SU-DHL-6 (cell line): ENCODE measurements around the gene HSD17B7.

Source experiments
- H2AFZ ChIP-seq: fragments of 200-600 bp; sonication (generic); 2 replicates; pipeline ENCODE4 v1.6.1; 2014; ENCODE audit warnings: low read depth, mild to moderate bottlenecking, moderate library complexity, mixed read lengths, antibody characterized with exemption, low read length; ENCODE audit not compliant: severe bottlenecking
- H3F3A ChIP-seq: fragments of 200-600 bp; shearing (Covaris generic); 2 replicates; pipeline ENCODE4 v1.6.0; 2016; ENCODE audit warnings: antibody characterized with exemption, mild to moderate bottlenecking; ENCODE audit not compliant: insufficient read depth
- H3K27ac ChIP-seq: fragments of 200-600 bp; sonication (generic); 2 replicates; pipeline ENCODE4 v1.5.1; 2016; ENCODE audit warnings: low read depth, mild to moderate bottlenecking, low read length, moderate library complexity, mixed read lengths
- H3K27me3 ChIP-seq: fragments of 200-600 bp; sonication (generic), shearing (Covaris generic); 2 replicates; pipeline ENCODE4 v1.6.0; 2014; ENCODE audit warnings: mild to moderate bottlenecking, low read length
- H3K36me3 ChIP-seq: fragments of 200-600 bp; sonication (generic); 2 replicates; pipeline ENCODE4 v1.6.1; 2014; ENCODE audit warnings: mild to moderate bottlenecking, low read length, mixed read lengths
- H3K4me2 ChIP-seq: fragments of 300-600, 200-600 bp; shearing (Covaris generic), sonication (generic); 2 replicates; pipeline ENCODE4 v1.6.0; 2014; ENCODE audit warnings: low read length, low read depth, mild to moderate bottlenecking; ENCODE audit not compliant: poor library complexity, severe bottlenecking
- H3K4me3 ChIP-seq: fragments of 200-600 bp; sonication (generic); 2 replicates; pipeline ENCODE4 v1.5.1; 2014; ENCODE audit warnings: antibody characterized with exemption, low read length, mild to moderate bottlenecking, mixed read lengths; ENCODE audit not compliant: insufficient read depth, poor library complexity, severe bottlenecking
- H3K79me2 ChIP-seq: fragments of 200-600 bp; sonication (generic); 2 replicates; pipeline ENCODE4 v1.6.1; 2014; ENCODE audit warnings: mild to moderate bottlenecking, low read length, moderate library complexity; ENCODE audit not compliant: insufficient read depth
- H3K9ac ChIP-seq: fragments of 200-600 bp; sonication (generic); 2 replicates; pipeline ENCODE4 v1.7.0; 2014; ENCODE audit warnings: mild to moderate bottlenecking, low read length
- H3K9me2 ChIP-seq: fragments of 200-600 bp; sonication (generic); replicated peaks from 2 replicates; pipeline ENCODE4 v1.6.1; 2014; ENCODE audit warnings: low read length; ENCODE audit not compliant: insufficient read depth
- H3K9me3 ChIP-seq: fragments of 200-600 bp; sonication (generic); 2 replicates; pipeline ENCODE4 v1.6.1; 2014; ENCODE audit warnings: low read length, mixed read lengths; ENCODE audit not compliant: insufficient read depth
- H4K20me1 ChIP-seq: fragments of 200-600 bp; sonication (generic); 2 replicates; pipeline ENCODE4 v1.6.1; 2014; ENCODE audit warnings: low read depth, mild to moderate bottlenecking, antibody characterized with exemption, low read length, moderate library complexity, mixed read lengths
- EZH2phosphoT487 ChIP-seq: fragments of 200-600 bp; sonication (generic), shearing (Covaris generic); conservative IDR thresholded peaks from 2 replicates; pipeline ENCODE4 v1.6.1; 2018; ENCODE audit warnings: mild to moderate bottlenecking, antibody characterized with exemption, low read length, moderate library complexity, mixed read lengths
- TF ChIP-seq, protein P1 (sequence below): fragments of 200-600 bp; sonication (generic); IDR thresholded peaks from one replicate; pipeline ENCODE4 v1.5.1; 2017; ENCODE audit warnings: antibody characterized with exemption, mild to moderate bottlenecking, low read length, moderate library complexity; ENCODE audit not compliant: insufficient read depth, poor library complexity, severe bottlenecking

Gene HSD17B7

DNA sequence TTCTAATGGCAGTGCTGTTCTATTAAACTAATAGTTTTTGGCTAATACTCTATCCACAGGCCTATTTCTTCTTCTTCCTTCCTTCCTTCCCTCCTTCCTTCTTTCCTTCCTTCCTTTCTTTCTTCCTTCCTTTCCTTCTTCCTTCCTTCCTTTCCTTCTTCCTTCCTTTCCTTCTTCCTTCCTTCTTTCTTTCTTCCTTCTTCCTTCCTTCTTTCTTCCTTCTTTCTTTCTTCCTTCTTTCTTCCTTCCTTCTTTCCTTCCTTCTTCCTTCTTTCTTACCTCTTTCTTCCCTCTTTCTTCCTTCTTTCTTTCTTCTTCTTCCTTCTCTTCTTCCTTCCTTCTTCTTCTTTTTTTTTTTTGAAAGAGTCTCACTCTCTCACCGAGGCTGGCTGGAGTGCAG is 38.8 kb downstream of the HSD17B7 start:
- H3K27me3 ChIP-seq, result no peaks in the 10 kb centered on the region
- no peaks in the 10 kb centered on the region; the same call in 1 of the 2 replicates for H3K9me2 ChIP-seq
- H3K27ac ChIP-seq, result no peak overlapping the region
- no peaks in the 10 kb centered on the region for H3K79me2 ChIP-seq
- H4K20me1 ChIP-seq, result no peaks in the 10 kb centered on the region
- H3K36me3 ChIP-seq, result no peaks in the 10 kb centered on the region
- H2AFZ ChIP-seq, result no peak overlapping the region
- H3K4me3 ChIP-seq, result no peak overlapping the region
- H3K9me3 ChIP-seq, result no peaks in the 10 kb centered on the region
- H3F3A ChIP-seq, result no peaks in the 10 kb centered on the region
- no peak overlapping the region for H3K4me2 ChIP-seq
- TF ChIP-seq, protein P1, sequence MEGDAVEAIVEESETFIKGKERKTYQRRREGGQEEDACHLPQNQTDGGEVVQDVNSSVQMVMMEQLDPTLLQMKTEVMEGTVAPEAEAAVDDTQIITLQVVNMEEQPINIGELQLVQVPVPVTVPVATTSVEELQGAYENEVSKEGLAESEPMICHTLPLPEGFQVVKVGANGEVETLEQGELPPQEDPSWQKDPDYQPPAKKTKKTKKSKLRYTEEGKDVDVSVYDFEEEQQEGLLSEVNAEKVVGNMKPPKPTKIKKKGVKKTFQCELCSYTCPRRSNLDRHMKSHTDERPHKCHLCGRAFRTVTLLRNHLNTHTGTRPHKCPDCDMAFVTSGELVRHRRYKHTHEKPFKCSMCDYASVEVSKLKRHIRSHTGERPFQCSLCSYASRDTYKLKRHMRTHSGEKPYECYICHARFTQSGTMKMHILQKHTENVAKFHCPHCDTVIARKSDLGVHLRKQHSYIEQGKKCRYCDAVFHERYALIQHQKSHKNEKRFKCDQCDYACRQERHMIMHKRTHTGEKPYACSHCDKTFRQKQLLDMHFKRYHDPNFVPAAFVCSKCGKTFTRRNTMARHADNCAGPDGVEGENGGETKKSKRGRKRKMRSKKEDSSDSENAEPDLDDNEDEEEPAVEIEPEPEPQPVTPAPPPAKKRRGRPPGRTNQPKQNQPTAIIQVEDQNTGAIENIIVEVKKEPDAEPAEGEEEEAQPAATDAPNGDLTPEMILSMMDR, result no peak
- TF ChIP-seq EZH2phosphoT487, result no peak
- no peak overlapping the region for H3K9ac ChIP-seq

GRCh38 chr1:162832470-162832869 is 42.0 kb downstream of the HSD17B7 start:
- no peak overlapping the region for H3K4me3 ChIP-seq
- H3K36me3 ChIP-seq, result no peaks in the 10 kb centered on the region
- H3K9me2 ChIP-seq, result no peaks in the 10 kb centered on the region; the same call in 1 of the 2 replicates
- H3K9ac ChIP-seq, result no peak overlapping the region
- H3K79me2 ChIP-seq, result no peaks in the 10 kb centered on the region
- no peaks in the 10 kb centered on the region for H3F3A ChIP-seq
- TF ChIP-seq EZH2phosphoT487, result no peak
- TF ChIP-seq, protein P1, result no peak
- no peaks in the 10 kb centered on the region for H3K9me3 ChIP-seq
- no peak overlapping the region for H3K4me2 ChIP-seq
- H4K20me1 ChIP-seq, result no peaks in the 10 kb centered on the region
- H3K27ac ChIP-seq, result no peak overlapping the region
- H3K27me3 ChIP-seq, result no peaks in the 10 kb centered on the region
- no peak overlapping the region for H2AFZ ChIP-seq

DNA sequence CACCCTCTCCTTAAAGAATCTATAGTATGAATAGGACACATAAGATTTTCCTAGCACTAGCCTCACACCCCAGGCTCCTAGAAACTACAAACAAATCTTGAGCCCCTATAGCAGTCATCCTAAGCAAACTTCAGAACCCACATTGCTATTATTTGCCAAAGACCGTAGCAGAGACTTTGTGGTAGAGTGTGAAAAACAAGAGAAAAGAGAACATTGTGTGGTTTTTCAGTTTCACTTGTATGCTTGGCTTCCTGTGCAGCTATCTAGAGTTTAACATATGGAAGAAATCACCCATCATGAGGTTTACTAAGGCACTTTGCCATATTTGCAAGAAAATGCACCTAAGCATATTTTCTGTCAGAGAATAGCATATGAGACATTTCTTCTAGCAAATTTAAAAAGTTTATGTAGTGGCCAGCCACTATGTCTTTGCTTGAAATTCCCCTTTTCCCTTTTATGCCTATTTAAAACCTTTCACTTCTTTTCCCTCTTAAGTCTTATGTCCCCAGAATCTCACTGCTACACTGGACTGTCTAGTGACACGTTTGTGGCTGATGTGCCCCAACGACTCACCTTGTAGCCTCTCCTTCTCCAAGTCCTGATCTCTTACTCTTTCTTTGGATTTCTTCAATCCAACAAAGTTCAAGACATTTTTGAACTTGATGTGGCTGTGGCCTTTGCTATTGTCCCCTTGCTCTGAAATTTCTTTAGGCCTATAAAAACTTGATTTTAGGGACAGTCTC is 44.8 kb downstream of the HSD17B7 start:
- Histone ChIP-seq H3K4me3 (no peak overlapping the region), H3K36me3 (no peaks in the 10 kb centered on the region), H2AFZ (no peak overlapping the region), H3K79me2 (no peaks in the 10 kb centered on the region), H3F3A (no peaks in the 10 kb centered on the region), H3K9me2 (no peaks in the 10 kb centered on the region; the same call in 1 of the 2 replicates), H4K20me1 (no peaks in the 10 kb centered on the region), H3K9ac (no peak overlapping the region), H3K9me3 (no peaks in the 10 kb centered on the region), H3K27ac (no peak overlapping the region), H3K4me2 (no peak overlapping the region), H3K27me3 (no peaks in the 10 kb centered on the region)
- no peak for TF ChIP-seq EZH2phosphoT487
- TF ChIP-seq, protein P1, result no peak
